Activated CD4-positive, alpha-beta T cell treated with anti-CD3 and anti-CD28 coated beads for 36 hours (primary cell): Measurements from ENCODE around the gene NTHL1. TPM values are rescaled to one million over a fixed set of nuclear protein-coding genes. Genes with fewer than 3 reads are reported as not detected.

Experiments
- ATAC-seq: fragments of 200-7000 bp; cut with Tn5 transposase; one replicate; pipeline ENCODE4 v1.10.0; 2021; ENCODE audit warnings: mild to moderate bottlenecking, moderate library complexity
- CTCF ChIA-PET: fragments of 350-600 bp; sonication (Branson Sonifier 250); formaldehyde crosslinking; loops from one replicate; lab custom pipeline; 2021; ENCODE audit warnings: antibody characterized with exemption; lab: Charles Lee
- POLR2A ChIA-PET: fragments of 350-600 bp; sonication (Branson Sonifier 250); formaldehyde crosslinking; loops from one replicate; lab custom pipeline; 2021; ENCODE audit warnings: antibody characterized with exemption, inconsistent platforms; lab: Charles Lee
- DNase-seq: peaks from one replicate; pipeline ENCODE4 v3.0.0-alpha.2; 2020
- H3K27ac Mint-ChIP-seq: one replicate; pipeline ENCODE4 v1.8.0; 2021; ENCODE audit warnings: mixed read lengths
- H3K27me3 Mint-ChIP-seq: one replicate; pipeline ENCODE4 v1.8.0; 2021; ENCODE audit warnings: mixed read lengths
- H3K36me3 Mint-ChIP-seq: one replicate; pipeline ENCODE4 v1.8.0; 2021; ENCODE audit warnings: low read depth, mixed read lengths
- H3K4me1 Mint-ChIP-seq: one replicate; pipeline ENCODE4 v1.8.0; 2021; ENCODE audit warnings: mixed read lengths
- H3K4me3 Mint-ChIP-seq: one replicate; pipeline ENCODE4 v1.8.0; 2021; ENCODE audit warnings: mild to moderate bottlenecking, moderate library complexity, mixed read lengths
- H3K9me3 Mint-ChIP-seq: one replicate; pipeline ENCODE4 v1.8.0; 2021; ENCODE audit warnings: low read depth, mixed read lengths
- intact Hi-C, 2 experiments: fragments of 100-400 bp; cut with DNase I in 1 of 2; cut with micrococcal nuclease in 1 of 2; formaldehyde crosslinking; loops; one replicate each; pipeline versions ENCODE4 v1.14.2 to v1.15.1; 2022 to 2024; cut with DNase I, micrococcal nuclease
- total RNA-seq, 2 experiments: library from RNA; stranded (reverse); gene quantifications; one replicate each; pipeline ENCODE4 v1.2.3, GENCODE V29; 2021

NTHL1 gene
- total RNA-seq, 2 experiments from 2014 or later: 22.6 to 26.1 TPM

DNA sequence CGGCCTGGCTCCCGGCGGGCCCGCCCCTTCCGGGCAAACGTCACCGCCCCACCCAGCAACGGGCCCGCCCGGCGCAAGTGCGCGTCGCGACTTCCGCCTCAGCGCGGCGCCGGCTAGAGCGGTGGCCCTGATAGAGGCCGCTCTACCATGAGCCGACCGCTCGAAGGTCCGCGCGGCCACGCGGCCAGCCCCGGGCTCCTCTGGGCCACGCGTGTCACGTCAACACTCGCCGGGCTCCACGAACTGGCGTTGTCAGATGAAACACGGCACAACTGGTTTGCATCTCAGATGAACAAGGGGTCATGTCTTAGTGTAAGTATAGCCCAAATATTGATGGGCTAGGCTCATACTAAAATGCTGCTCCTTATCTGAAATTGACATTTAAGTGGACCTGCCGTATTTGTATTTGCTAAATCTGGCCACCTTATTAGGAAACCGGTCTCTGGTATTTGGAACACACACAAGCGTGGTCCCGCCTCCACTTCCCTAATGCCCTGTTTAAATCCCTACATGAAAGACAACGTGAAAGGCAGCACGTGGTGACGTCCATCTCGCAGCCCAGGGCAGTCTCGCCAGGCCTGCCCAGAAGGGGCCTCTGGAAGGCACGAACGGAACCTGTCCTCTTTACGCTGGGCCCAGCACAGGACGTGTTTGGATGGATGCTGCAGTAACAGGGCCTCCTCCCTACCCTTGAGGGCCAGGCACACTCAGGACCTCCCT, 37.7 kb downstream of the NTHL1 start, which contains the start of gene ZNF598:
TSS of gene ZNF598 (minus strand) at position 31 of the 720 bp plus-strand sequence.
- Mint-ChIP-seq H3K27ac (peak within 1 kb of the TSS; percentile 90), H3K36me3 (peaks cover 26% of the 10 kb centered on the region), H3K27me3 (no peaks in the 10 kb centered on the region), H3K9me3 (no peaks in the 10 kb centered on the region), H3K4me1 (peaks cover 35% of the 10 kb centered on the region), H3K4me3 (peak within 1 kb of the TSS; percentile 95)
- CTCF ChIA-PET: no interaction called here
- intact Hi-C loops: loop anchor here (1.0 to 10.0 kb wide), 13 partner anchors 13 to 325 kb away; partner anchors contain the start of genes E4F1 (in 1 of the 2), MAPK8IP3 (in 1 of the 2), MLST8 (in 1 of the 2) and NTHL1 (in 1 of the 2)
- peak; percentile 93 for ATAC-seq
- POLR2A ChIA-PET: interaction anchor here (0.7 kb wide), 1 partner anchor 136 kb away, joined by 3 read pairs; no protein-coding TSS in a partner anchor
- peak; percentile 90 for DNase-seq

- CTCF ChIA-PET: interaction anchor here (0.7 to 1.4 kb wide), 3 partner anchors 13 to 131 kb away, joined by 3 to 8 read pairs (median 4); partner anchors contain the start of gene PKD1
- intact Hi-C loops: loop anchor here (1.0 to 10.0 kb wide), 13 partner anchors 14 to 326 kb away; partner anchors contain the start of genes E4F1 (in 1 of the 2), MAPK8IP3 (in 1 of the 2), MLST8 (in 1 of the 2) and NTHL1 (in 1 of the 2)
- H3K27me3 Mint-ChIP-seq: no peaks in the 10 kb centered on the region
Measured at GRCh38 chr16:2009164-2009711, 38.4 kb downstream of the NTHL1 start.

DNA sequence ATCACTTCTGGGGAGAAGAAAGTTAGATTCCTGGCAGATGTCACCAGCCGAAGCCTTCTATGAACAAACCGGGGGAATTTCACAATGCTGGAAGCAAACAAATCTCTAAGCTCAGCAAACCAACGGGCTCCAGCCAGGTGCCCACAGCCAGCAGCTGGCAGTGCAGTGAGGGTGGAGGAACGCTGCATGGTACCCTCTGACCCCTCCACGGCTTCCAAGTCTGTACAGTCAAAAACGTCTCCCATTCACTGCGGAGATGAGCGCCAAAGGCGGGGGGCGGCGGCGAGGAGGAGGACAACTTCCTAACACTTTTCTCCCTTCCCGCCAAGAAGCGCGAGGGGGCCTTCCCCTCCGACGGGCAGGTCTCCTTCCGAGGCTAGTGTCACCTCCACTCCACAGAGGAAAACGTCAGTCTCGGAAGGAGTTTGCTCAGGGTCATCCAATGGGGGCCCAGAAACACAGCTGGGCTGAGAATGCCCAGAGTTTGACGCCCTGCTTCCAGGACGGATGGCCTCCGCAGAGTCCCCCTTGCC, 38.9 kb downstream of the NTHL1 start:
- peaks cover 41% of the 10 kb centered on the region for H3K4me1 Mint-ChIP-seq
- DNase-seq (peak; percentile 68), ATAC-seq (peak; percentile 10)
- intact Hi-C loops: loop anchor here (1.0 to 10.0 kb wide), 13 partner anchors 14 to 326 kb away; partner anchors contain the start of genes E4F1 (in 1 of the 2), MAPK8IP3 (in 1 of the 2), MLST8 (in 1 of the 2) and NTHL1 (in 1 of the 2)
- no peaks in the 10 kb centered on the region for H3K27me3 Mint-ChIP-seq
- peak overlapping the region; percentile 89 for H3K27ac Mint-ChIP-seq
- CTCF ChIA-PET: interaction anchor here (0.7 to 1.4 kb wide), 4 partner anchors 14 to 132 kb away, joined by 3 to 8 read pairs (median 5); partner anchors contain the start of gene PKD1
- H3K36me3 Mint-ChIP-seq: peaks cover 28% of the 10 kb centered on the region
- H3K9me3 Mint-ChIP-seq: no peaks in the 10 kb centered on the region
- H3K4me3 Mint-ChIP-seq: peak overlapping the region; percentile 82
- POLR2A ChIA-PET: interaction anchor here (0.6 to 1.4 kb wide), 2 partner anchors 45 to 147 kb away, joined by 3 to 4 read pairs; partner anchors contain the start of gene TRAF7

More at GRCh38 chr16:2009164-2009711, 38.4 kb downstream of the NTHL1 start:
- POLR2A ChIA-PET: interaction anchor here (0.6 kb wide), 1 partner anchor 146 kb away, joined by 3 read pairs; the partner anchor contains the start of gene TRAF7
- Mint-ChIP-seq H3K36me3 (peaks cover 28% of the 10 kb centered on the region), H3K9me3 (no peaks in the 10 kb centered on the region), H3K4me3 (peak overlapping the region; percentile 82), H3K4me1 (peaks cover 41% of the 10 kb centered on the region), H3K27ac (peak overlapping the region; percentile 89)
- DNase-seq (no peak), ATAC-seq (peak; percentile 34)

DNA sequence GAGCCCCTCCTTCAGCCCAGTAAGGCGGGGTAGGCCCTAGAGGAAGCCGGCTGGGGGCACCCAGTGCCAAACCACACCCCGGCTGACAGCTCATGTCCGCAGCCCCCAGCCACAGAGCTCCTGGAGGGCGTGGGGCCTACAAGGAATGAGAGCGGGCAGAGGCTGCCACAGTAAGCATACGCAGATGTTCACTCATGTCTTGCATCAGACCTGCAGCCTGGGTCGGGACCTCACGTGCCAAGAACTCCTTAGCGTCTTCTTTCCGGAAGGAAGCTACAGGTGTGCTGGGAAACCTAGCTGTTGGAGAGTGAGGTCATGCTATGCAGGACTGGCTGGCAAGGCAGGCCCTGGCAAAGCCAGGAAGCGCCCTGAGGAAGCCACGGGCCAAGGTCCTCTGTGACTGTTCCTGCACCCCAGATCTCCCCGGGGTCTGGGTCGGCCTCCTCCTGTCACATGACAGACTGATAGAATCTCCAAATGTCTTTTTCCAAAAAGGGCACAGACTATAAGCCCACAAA, 39.6 kb downstream of the NTHL1 start:
- Mint-ChIP-seq H3K36me3 (peaks cover 28% of the 10 kb centered on the region), H3K4me3 (peak overlapping the region; percentile 82), H3K27ac (peak overlapping the region; percentile 89), H3K4me1 (peaks cover 41% of the 10 kb centered on the region), H3K27me3 (no peaks in the 10 kb centered on the region), H3K9me3 (no peaks in the 10 kb centered on the region)
- CTCF ChIA-PET: interaction anchor here (1.3 to 1.4 kb wide), 3 partner anchors 14 to 132 kb away, joined by 4 to 8 read pairs (median 6); partner anchors contain the start of gene PKD1
- DNase-seq: peak; percentile 53
- intact Hi-C loops: loop anchor here (2.0 to 10.0 kb wide), 5 partner anchors 13 to 327 kb away; partner anchors contain the start of genes MLST8 (in 1 of the 2) and RPS2 (in 1 of the 2)
- POLR2A ChIA-PET: interaction anchor here (0.6 to 1.4 kb wide), 2 partner anchors 44 to 147 kb away, joined by 3 to 4 read pairs; partner anchors contain the start of gene TRAF7
- ATAC-seq: no peak

- intact Hi-C loops: loop anchor here (5.0 to 10.0 kb wide), 4 partner anchors 45 to 328 kb away; partner anchors contain the start of genes MLST8 (in 1 of the 2) and RPS2 (in 1 of the 2)
- Mint-ChIP-seq H3K9me3 (no peaks in the 10 kb centered on the region), H3K36me3 (peaks cover 31% of the 10 kb centered on the region), H3K4me1 (peaks cover 41% of the 10 kb centered on the region), H3K4me3 (peak overlapping the region; percentile 82), H3K27ac (peak overlapping the region; percentile 89), H3K27me3 (no peaks in the 10 kb centered on the region)
- ChIA-PET POLR2A (interaction anchor here (1.4 kb wide), 1 partner anchor 148 kb away, joined by 4 read pairs; the partner anchor contains the start of gene TRAF7), CTCF (interaction anchor here (1.4 kb wide), 1 partner anchor 133 kb away, joined by 6 read pairs; no protein-coding TSS in a partner anchor)
- DNase-seq: no peak
- ATAC-seq: no peak
Measured at GRCh38 chr16:2007081-2007836, 40.4 kb downstream of the NTHL1 start.

GRCh38 chr16:2006317-2006716, 41.3 kb downstream of the NTHL1 start:
- POLR2A ChIA-PET: no interaction called here
- DNase-seq: no peak
- H3K4me1 Mint-ChIP-seq: peaks cover 41% of the 10 kb centered on the region
- no peaks in the 10 kb centered on the region for H3K9me3 Mint-ChIP-seq
- H3K4me3 Mint-ChIP-seq: peak overlapping the region; percentile 82
- H3K27me3 Mint-ChIP-seq: no peaks in the 10 kb centered on the region
- intact Hi-C loops: loop anchor here (5.0 to 10.0 kb wide), 4 partner anchors 44 to 328 kb away; partner anchors contain the start of genes MLST8 (in 1 of the 2) and RPS2 (in 1 of the 2)
- CTCF ChIA-PET: interaction anchor here (4.1 kb wide), 1 partner anchor 134 kb away, joined by 30 read pairs; no protein-coding TSS in a partner anchor
- H3K36me3 Mint-ChIP-seq: peaks cover 35% of the 10 kb centered on the region
- ATAC-seq: no peak
- H3K27ac Mint-ChIP-seq: no peak overlapping the region

DNA sequence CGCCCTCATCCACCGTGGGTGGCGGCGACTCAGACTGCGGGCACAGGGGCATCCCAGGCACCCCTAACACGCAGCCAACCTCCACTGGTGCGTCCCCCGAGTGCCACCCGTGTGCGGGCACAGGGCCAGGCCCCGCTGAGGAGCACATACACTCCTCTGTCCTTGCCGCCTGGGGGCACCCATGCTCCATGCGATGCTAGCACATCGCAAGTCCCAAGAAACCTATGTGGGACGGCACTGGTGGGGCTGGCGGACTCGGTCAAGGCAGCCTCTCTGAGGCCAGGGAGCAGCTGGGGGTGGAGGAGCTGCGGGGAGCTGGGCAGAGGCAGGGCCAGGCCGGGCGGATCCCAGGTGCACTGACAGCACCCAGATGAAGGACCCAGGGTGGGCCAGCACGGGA, 42.0 kb downstream of the NTHL1 start:
- DNase-seq (no peak), ATAC-seq (no peak)
- ChIA-PET POLR2A (no interaction called here), CTCF (interaction anchor here (4.1 kb wide), 1 partner anchor 135 kb away, joined by 30 read pairs; no protein-coding TSS in a partner anchor)
- Mint-ChIP-seq H3K27me3 (no peaks in the 10 kb centered on the region), H3K4me1 (peaks cover 41% of the 10 kb centered on the region), H3K27ac (no peak overlapping the region), H3K9me3 (no peaks in the 10 kb centered on the region), H3K36me3 (peaks cover 39% of the 10 kb centered on the region), H3K4me3 (no peak overlapping the region)
- intact Hi-C loops: loop anchor here (5.0 to 10.0 kb wide), 4 partner anchors 43 to 329 kb away; partner anchors contain the start of genes MLST8 (in 1 of the 2) and RPS2 (in 1 of the 2)

DNA sequence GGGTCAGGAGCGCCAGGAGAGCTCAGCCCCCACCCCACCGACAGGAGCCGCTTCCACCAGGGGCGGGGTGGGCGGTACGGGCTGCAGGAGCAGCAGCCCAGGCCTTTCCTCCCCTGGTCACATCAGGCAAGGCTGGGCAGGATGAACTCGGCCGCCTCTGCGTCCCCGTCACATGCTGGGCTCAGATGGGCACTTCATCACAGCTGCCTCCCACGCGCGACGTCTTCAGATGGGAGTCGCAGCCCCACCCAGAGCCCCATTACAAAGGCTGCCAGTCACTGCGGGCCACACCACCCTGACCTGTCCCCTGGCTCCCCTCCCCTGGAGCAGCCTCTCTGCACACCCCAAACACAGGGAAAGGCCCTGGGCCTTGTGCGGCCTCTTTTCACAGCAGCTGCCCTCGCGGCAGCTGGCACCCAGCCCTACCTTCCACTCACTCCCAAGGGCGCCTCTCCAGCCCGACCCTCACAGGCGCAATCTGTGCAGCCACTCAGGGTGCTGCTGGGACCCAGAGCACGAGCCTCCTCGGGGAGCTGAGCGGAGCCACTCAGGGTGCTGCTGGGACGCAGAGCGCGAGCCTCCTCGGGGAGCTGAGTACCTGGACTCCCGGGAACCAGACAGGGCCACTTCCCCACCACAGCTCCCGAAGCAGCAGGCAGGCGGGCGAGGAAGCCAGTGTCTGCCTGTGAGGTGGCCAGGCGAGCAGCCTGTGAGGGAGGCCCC, 42.7 kb downstream of the NTHL1 start:
- no peaks in the 10 kb centered on the region for H3K9me3 Mint-ChIP-seq
- intact Hi-C loops: loop anchor here (1.0 to 10.0 kb wide), 5 partner anchors 43 to 330 kb away; partner anchors contain the start of genes MLST8 (in 1 of the 2) and RPS2 (in 1 of the 2)
- ATAC-seq (no peak), DNase-seq (no peak)
- H3K4me3 Mint-ChIP-seq: no peak overlapping the region
- H3K27me3 Mint-ChIP-seq: no peaks in the 10 kb centered on the region
- H3K27ac Mint-ChIP-seq: no peak overlapping the region
- H3K36me3 Mint-ChIP-seq: peaks cover 35% of the 10 kb centered on the region
- H3K4me1 Mint-ChIP-seq: peaks cover 38% of the 10 kb centered on the region
- CTCF ChIA-PET: interaction anchor here (0.8 to 4.1 kb wide), 10 partner anchors 9 to 143 kb away, joined by 3 to 30 read pairs (median 4); partner anchors contain the start of genes GFER and RPS2
- POLR2A ChIA-PET: no interaction called here
